ENCODE results near the gene SOWAHC. TPM values are rescaled to one million over a fixed set of nuclear protein-coding genes. Genes with fewer than 3 reads are reported as not detected.

The SOWAHC gene
- total and polyA plus RNA-seq, 2 of the 13 experiments (the other 11 are each of a cell fraction or from before 2014, with no cell fraction given) = 21.2 to 22.5 TPM

GRCh38 chr2:109630441-109631430 is 16.6 kb downstream of the SOWAHC start (continued):
- TF ChIP-seq SNRNP70 (IDR thresholded peaks at IDR 0.05; ENCODE audit: low read depth, low read length) (no peak), FLYWCH1 (CRISPR knock-in tag; IDR thresholded peaks at IDR 0.05) (no peak), TOPORS (CRISPR knock-in tag; IDR thresholded peaks at IDR 0.05) (no peak), ZNF180 (CRISPR knock-in tag; IDR thresholded peaks at IDR 0.05; ENCODE audit: borderline replicate concordance, low read depth) (no peak), ZNF646 (CRISPR knock-in tag; IDR thresholded peaks at IDR 0.05) (no peak), ZNF724P (CRISPR knock-in tag; IDR thresholded peaks at IDR 0.05; ENCODE audit: borderline replicate concordance) (no peak), ZNF12 (CRISPR knock-in tag; IDR thresholded peaks at IDR 0.05) (peak; percentile 32; the same call in 1 of the 2 replicates), MXD4 (CRISPR knock-in tag; IDR thresholded peaks at IDR 0.05) (no peak), ZNF790 (CRISPR knock-in tag; IDR thresholded peaks at IDR 0.05; ENCODE audit: borderline replicate concordance) (no peak), ZNF224 (CRISPR knock-in tag; IDR thresholded peaks at IDR 0.05) (no peak), HOXD1 (CRISPR knock-in tag; IDR thresholded peaks at IDR 0.05) (no peak), RFXANK (CRISPR knock-in tag; IDR thresholded peaks at IDR 0.05) (no peak), MAZ (IDR thresholded peaks at IDR 0.05; ENCODE audit: borderline replicate concordance, low read depth, low read length) (0 out of 2 replicates have a peak, but pooled peaks have one; percentile 17), MAZ (CRISPR knock-in tag; IDR thresholded peaks at IDR 0.05; ENCODE audit: low read depth) (no peak), FOXO1 (CRISPR knock-in tag; IDR thresholded peaks at IDR 0.05) (peak; percentile 48; the same call in 1 of the 2 replicates), ZNF296 (CRISPR knock-in tag; conservative IDR thresholded peaks at IDR 0.05) (no peak), PRMT3 (CRISPR knock-in tag; IDR thresholded peaks at IDR 0.05; ENCODE audit: borderline replicate concordance, low read depth) (no peak), ZNF766 (CRISPR knock-in tag; IDR thresholded peaks at IDR 0.05; ENCODE audit: borderline replicate concordance) (no peak), FOXK1 (CRISPR knock-in tag; IDR thresholded peaks at IDR 0.05; ENCODE audit: borderline replicate concordance, low read depth) (0 out of 2 replicates have a peak, but pooled peaks have one; percentile 32), MTF1 (CRISPR knock-in tag; IDR thresholded peaks at IDR 0.05) (no peak), ZNF629 (CRISPR knock-in tag; conservative IDR thresholded peaks at IDR 0.05) (no peak), NRL (CRISPR knock-in tag; IDR thresholded peaks at IDR 0.05; ENCODE audit: borderline replicate concordance) (no peak), ZNF816 (CRISPR knock-in tag; IDR thresholded peaks at IDR 0.05; ENCODE audit: borderline replicate concordance) (no peak)
